GM21737 (cell line): ENCODE measurements around the gene FDX2.
A peak's percentile ranks its signal among the peaks of the same experiment; 100 is the strongest.
"Not testable (repeated sequence)": the region's sequence is repeated elsewhere in the genome, so short reads cannot be mapped to it uniquely, and the experiment has no call there.

Source experiments
- ATAC-seq: cut with Tn5 transposase; IDR thresholded peaks from one replicate; pipeline ENCODE4 v1.9.1; 2021; ENCODE audit warnings: mild to moderate bottlenecking, moderate library complexity; ENCODE audit not compliant: unreplicated experiment

FDX2 gene

GRCh38 chr19:10315335-10316214 is at the start of gene FDX2:
Gene FDX2 (minus strand): TSS chr19:10316015. CDS start chr19:10315996, 19 bp downstream.
- no peak for ATAC-seq

- ATAC-seq, result no peak
Observed at GRCh38 chr19:10365518-10365917, 49.7 kb upstream of the FDX2 start.

DNA sequence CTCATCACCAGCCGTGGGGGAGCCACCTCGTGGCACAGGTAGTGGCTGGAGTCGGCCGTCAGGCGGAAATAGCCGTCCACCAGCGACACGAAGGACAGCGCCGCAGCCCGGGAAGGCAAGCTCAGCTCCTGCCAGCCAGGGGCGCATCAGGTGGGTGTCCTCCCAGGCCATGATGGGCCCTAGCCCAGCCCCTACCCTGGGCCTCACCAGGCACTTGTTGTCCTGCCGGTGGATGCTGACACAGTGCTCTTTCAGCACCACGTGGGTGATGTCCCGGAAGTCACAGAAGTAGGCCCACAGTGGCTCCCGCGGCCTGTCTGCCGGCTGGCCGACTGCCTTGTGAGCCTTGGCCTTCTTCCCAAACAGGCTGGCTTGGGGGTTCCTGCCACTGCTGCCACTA is 48.8 kb upstream of the FDX2 start:
- no peak for ATAC-seq

GRCh38 chr19:10363789-10364281 is 48.0 kb upstream of the FDX2 start:
- no peak for ATAC-seq

GRCh38 chr19:10362259-10362658 is 46.4 kb upstream of the FDX2 start:
- ATAC-seq, result no peak

- no peak for ATAC-seq
Observed at GRCh38 chr19:10361569-10362011, 45.8 kb upstream of the FDX2 start.

GRCh38 chr19:10356431-10356830 is 40.6 kb upstream of the FDX2 start:
- no peak for ATAC-seq

DNA sequence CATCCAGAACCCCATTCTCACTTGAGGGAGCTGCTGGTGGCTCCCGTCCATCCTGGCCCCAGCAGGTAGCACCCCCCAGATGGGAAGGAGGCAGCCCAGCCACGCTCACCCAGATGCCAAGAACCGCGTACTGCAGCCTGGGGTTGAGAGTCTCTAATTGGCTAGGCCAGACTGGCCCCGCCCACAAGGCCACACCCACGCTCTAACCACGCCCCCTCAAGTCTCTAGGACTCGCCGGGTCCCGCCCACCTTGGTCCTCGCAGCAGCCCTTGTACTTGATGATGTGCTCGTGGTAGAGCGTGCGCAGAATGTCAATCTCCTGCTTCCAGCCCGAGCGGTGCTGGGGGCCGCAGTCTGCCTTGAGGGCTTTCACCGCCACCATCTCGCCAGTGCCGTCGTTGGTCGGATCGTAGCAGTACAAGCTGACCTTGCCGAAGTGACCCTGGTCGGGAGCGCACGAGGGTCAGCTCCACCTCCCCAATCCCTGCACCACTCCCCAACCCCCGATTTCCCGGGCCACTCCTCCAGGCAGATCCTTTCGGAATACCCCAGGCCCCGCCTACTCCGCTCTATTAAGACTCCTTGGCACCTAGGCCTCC is 38.1 kb upstream of the FDX2 start:
- no peak for ATAC-seq

DNA sequence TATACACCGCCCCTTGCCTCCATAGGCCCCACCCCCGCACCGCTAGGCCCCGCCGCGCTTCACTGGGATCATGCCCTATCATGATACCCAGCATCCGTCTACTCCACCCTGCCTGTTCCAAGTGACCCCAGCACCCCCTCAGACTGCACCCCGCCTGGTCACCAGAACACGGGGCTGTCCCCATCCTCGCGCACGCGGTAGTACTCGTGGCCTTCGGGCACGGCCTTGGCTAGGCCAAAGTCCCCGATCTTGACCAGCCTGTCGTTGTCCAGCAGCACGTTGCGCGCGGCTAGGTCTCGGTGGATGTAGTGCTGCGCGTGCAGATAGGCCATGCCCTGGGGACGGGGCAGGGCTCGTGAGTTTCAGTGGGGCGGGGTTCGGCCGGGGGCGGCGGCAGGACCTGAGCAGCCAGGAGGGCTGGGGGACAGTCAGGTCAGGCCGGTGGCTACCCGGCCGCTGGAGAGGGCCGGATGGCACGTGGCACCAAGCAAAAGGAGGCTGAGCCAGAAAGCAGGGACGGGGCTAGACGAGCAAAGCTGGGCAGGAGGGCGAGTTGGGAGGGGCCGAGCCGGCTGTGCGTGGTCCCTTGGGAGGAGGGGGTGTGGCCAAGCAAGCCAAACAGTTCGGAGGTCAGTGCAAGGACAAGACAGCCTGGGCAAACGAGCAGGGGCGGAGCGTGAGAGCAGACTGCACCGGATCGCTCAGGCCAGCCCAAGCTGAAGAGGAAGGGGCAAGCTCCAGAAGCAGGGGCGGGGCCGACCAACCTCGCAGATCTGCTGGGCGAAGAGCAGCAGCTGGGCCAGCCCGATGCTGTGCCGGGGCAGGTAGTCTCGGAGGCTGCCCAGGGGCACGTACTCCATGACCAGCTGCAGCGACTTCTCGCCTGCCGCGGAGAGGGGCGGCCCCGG is 37.2 kb upstream of the FDX2 start:
- ATAC-seq, result no peak

DNA sequence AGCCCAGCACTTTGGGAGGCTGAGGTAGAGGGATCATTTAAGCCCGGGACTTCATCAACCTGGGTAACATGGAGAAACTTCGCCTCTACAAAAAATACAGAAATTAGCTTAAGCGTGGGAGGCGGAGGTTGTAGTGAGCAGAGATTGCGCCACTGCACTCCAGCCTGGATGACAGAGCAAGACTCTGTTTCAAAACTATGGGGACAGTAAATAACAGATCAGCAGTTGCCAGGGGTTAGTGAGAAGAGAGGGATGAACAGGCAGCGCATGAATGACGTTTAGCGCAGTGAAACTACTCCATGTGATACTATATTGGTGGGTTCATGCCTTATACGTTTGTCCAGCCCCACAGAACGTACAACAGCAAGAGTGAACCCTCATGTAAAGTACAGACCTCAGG is 30.7 kb upstream of the FDX2 start:
- ATAC-seq, result no peak

DNA sequence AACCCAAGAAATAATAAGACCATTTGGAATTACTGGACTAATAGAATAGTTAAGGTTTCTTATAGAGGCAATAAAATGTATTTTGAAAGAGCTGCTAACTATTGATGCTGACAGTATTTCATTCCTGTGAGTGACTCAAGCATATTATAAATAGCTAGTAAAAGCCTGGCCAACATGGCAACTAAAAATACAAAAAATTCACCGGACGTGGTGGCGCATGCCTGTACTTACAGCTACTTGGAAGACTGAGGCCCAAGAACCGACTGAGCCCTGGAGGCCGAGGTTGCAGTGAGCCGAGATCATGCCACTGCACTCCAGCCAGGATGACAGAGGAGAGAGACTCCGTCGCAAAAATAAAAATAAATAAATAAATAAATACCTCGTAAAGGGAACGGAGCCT is 29.0 kb upstream of the FDX2 start:
- ATAC-seq, result no peak

DNA sequence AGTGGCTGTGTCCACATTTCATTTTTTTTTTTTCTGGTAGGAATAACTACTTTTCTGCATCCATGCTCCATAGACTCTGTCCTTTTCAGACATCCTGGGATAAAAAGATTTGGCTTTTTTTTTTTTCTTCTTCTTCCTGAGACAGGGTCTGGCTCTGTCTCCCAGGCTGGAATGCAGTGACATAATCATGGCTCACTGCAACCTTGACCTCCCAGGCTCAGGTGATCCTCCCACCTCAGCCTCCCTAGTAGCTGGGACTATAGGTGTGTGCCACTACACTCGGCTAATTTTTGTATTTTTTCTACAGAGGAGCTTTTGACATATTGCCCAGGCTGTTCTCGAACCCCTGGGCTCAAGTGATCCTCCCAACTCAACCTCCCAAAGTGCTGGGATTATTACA is 27.7 kb upstream of the FDX2 start:
- no peak for ATAC-seq

DNA sequence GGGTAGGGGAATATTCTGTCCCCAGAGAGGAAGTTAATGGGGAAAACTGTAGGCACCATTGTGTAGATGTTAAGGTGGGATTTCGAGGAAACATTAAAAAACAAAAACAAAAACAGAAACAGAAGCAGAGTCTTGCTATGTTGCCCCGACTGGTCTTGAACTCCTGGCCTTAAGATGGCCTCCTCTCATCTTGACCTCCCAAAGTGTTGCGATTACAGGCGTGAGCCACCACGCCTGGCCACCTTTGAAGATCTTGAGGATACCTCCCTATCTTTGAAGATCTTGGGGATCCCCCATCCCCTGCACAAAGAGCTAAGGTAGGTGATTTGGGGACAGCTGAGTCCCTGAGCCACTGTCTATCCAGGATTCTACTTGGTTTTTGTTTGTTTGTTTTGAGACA is 24.2 kb upstream of the FDX2 start:
- no peak for ATAC-seq

- peak; percentile 72 for ATAC-seq
Observed at GRCh38 chr19:10339380-10339960, 23.7 kb upstream of the FDX2 start, which contains the start of gene ICAM3. Gene ICAM3 (minus strand): TSS chr19:10339624. CDS start chr19:10339614, 10 bp downstream.

- no peak for ATAC-seq
Observed at GRCh38 chr19:10338940-10339339, 23.1 kb upstream of the FDX2 start.

- ATAC-seq, result not testable (repeated sequence)
Observed at GRCh38 chr19:10336725-10337124, 20.9 kb upstream of the FDX2 start.

GRCh38 chr19:10335352-10335985 is 19.7 kb upstream of the FDX2 start:
- ATAC-seq, result no peak

GRCh38 chr19:10334588-10335351 is 19.0 kb upstream of the FDX2 start:
- ATAC-seq, result no peak
